ENCODE results near the gene RNPC3. TPM values are rescaled to one million over a fixed set of nuclear protein-coding genes. Genes with fewer than 3 reads are reported as not detected.
A peak's percentile ranks its signal among the peaks of the same experiment; 100 is the strongest.

RNPC3 gene
- total RNA-seq, 1 donor from 2014 or later: 8.8 TPM

GRCh38 chr1:103517380-103518047 lies 8.0 kb upstream of the RNPC3 start:
- TF ChIP-seq CTCF (IDR thresholded peaks at IDR 0.05; ENCODE audit: insufficient read depth, low read length, poor library complexity, severe bottlenecking): no peak
- DNase-seq (ENCODE audit: low read depth): no peak
- H3K4me3 ChIP-seq (ENCODE audit: low read depth, low read length): no peak overlapping the region
- no peaks in the 10 kb centered on the region for H3K36me3 ChIP-seq (ENCODE audit: control insufficient read depth, insufficient read depth, low read length)
- H3K27me3 ChIP-seq (ENCODE audit: control insufficient read depth, insufficient read depth, low read length): no peaks in the 10 kb centered on the region

GRCh38 chr1:103520822-103521221 lies 4.7 kb upstream of the RNPC3 start:
- TF ChIP-seq CTCF (IDR thresholded peaks at IDR 0.05; ENCODE audit: insufficient read depth, low read length, poor library complexity, severe bottlenecking): no peak
- Histone ChIP-seq H3K4me3 (ENCODE audit: low read depth, low read length) (no peak overlapping the region), H3K27me3 (ENCODE audit: control insufficient read depth, insufficient read depth, low read length) (no peaks in the 10 kb centered on the region), H3K36me3 (ENCODE audit: control insufficient read depth, insufficient read depth, low read length) (no peaks in the 10 kb centered on the region)
- no peak for DNase-seq (ENCODE audit: low read depth)

- Histone ChIP-seq H3K36me3 (ENCODE audit: control insufficient read depth, insufficient read depth, low read length) (no peaks in the 10 kb centered on the region), H3K27me3 (ENCODE audit: control insufficient read depth, insufficient read depth, low read length) (no peaks in the 10 kb centered on the region), H3K4me3 (ENCODE audit: low read depth, low read length) (no peak overlapping the region)
- no peak for TF ChIP-seq CTCF (IDR thresholded peaks at IDR 0.05; ENCODE audit: insufficient read depth, low read length, poor library complexity, severe bottlenecking)
- DNase-seq (ENCODE audit: low read depth): no peak
Measured at GRCh38 chr1:103523346-103523745, 2.2 kb upstream of the RNPC3 start.

GRCh38 chr1:103525114-103525606 lies 339 bp upstream of the RNPC3 start:
- TF ChIP-seq CTCF (IDR thresholded peaks at IDR 0.05; ENCODE audit: insufficient read depth, low read length, poor library complexity, severe bottlenecking): no peak
- Histone ChIP-seq H3K4me3 (ENCODE audit: low read depth, low read length) (peak overlapping the region; percentile 29), H3K36me3 (ENCODE audit: control insufficient read depth, insufficient read depth, low read length) (peaks cover 2% of the 10 kb centered on the region), H3K27me3 (ENCODE audit: control insufficient read depth, insufficient read depth, low read length) (no peaks in the 10 kb centered on the region)
- no peak for DNase-seq (ENCODE audit: low read depth)

GRCh38 chr1:103527331-103527730 lies 1.8 kb downstream of the RNPC3 start:
- H3K36me3 ChIP-seq (ENCODE audit: control insufficient read depth, insufficient read depth, low read length): peaks cover 2% of the 10 kb centered on the region
- no peak for DNase-seq (ENCODE audit: low read depth)
- H3K4me3 ChIP-seq (ENCODE audit: low read depth, low read length): peak overlapping the region; percentile 81
- no peaks in the 10 kb centered on the region for H3K27me3 ChIP-seq (ENCODE audit: control insufficient read depth, insufficient read depth, low read length)
- TF ChIP-seq CTCF (IDR thresholded peaks at IDR 0.05; ENCODE audit: insufficient read depth, low read length, poor library complexity, severe bottlenecking): no peak

GRCh38 chr1:103529746-103530145 lies 4.2 kb downstream of the RNPC3 start:
- Histone ChIP-seq H3K36me3 (ENCODE audit: control insufficient read depth, insufficient read depth, low read length) (peaks cover 2% of the 10 kb centered on the region), H3K4me3 (ENCODE audit: low read depth, low read length) (no peak overlapping the region), H3K27me3 (ENCODE audit: control insufficient read depth, insufficient read depth, low read length) (no peaks in the 10 kb centered on the region)
- TF ChIP-seq CTCF (IDR thresholded peaks at IDR 0.05; ENCODE audit: insufficient read depth, low read length, poor library complexity, severe bottlenecking): no peak
- no peak for DNase-seq (ENCODE audit: low read depth)

Data from kidney epithelial cell (primary cell).